Fibroblast of lung (primary cell): ENCODE results near the gene AGPAT4. TPM values are rescaled to one million over a fixed set of nuclear protein-coding genes. Genes with fewer than 3 reads are reported as not detected.

Source experiments
- DNase-seq, 2 donors: peaks; one replicate each; pipeline versions ENCODE4 v3.0.0 to v3.0.0-alpha.2; 2010; ENCODE audit warnings: low read depth in 2 of 2
- H2AFZ ChIP-seq: 2 replicates; pipeline ENCODE4 v1.5.1; 2012; ENCODE audit warnings: low read length, control low read depth, inconsistent platforms
- H3K27ac ChIP-seq: 2 replicates; pipeline ENCODE4 v1.5.1; 2011; ENCODE audit warnings: low read length, control low read depth; ENCODE audit not compliant: insufficient read depth
- H3K27me3 ChIP-seq: 2 replicates; pipeline ENCODE4 v1.5.1; 2011; ENCODE audit warnings: mild to moderate bottlenecking, low read length; ENCODE audit not compliant: control insufficient read depth, insufficient read depth
- H3K36me3 ChIP-seq: 2 replicates; pipeline ENCODE4 v1.5.1; 2011; ENCODE audit warnings: low read length; ENCODE audit not compliant: control insufficient read depth, insufficient read depth
- H3K4me1 ChIP-seq: 2 replicates; pipeline ENCODE4 v1.5.1; 2011; ENCODE audit warnings: low read length; ENCODE audit not compliant: control insufficient read depth, insufficient read depth; ENCODE audit errors: extremely low read depth
- H3K4me2 ChIP-seq: 2 replicates; pipeline ENCODE4 v1.5.1; 2011; ENCODE audit warnings: low read length, control low read depth; ENCODE audit not compliant: insufficient read depth; ENCODE audit errors: extremely low read depth
- H3K4me3 ChIP-seq, 4 experiments: fragments of 200-600 bp in 1 of 4; sonication (generic) in 1 of 4; replicated peaks in 1 of 4; 2 replicates each; pipeline ENCODE4 v1.5.1; 2011 to 2016; ENCODE audit warnings: low read length in 4 of 4, low read depth in 3 of 4, mild to moderate bottlenecking in 3 of 4, control low read depth in 2 of 4, inconsistent platforms in 1 of 4, mixed read lengths in 1 of 4; ENCODE audit not compliant: insufficient read depth in 1 of 4; ENCODE audit errors: control extremely low read depth in 1 of 4
- H3K79me2 ChIP-seq: 2 replicates; pipeline ENCODE4 v1.5.1; 2012; ENCODE audit warnings: mild to moderate bottlenecking, low read length, inconsistent platforms; ENCODE audit not compliant: control insufficient read depth, insufficient read depth
- H3K9ac ChIP-seq: 2 replicates; pipeline ENCODE4 v1.5.1; 2011; ENCODE audit warnings: mild to moderate bottlenecking, low read length, control low read depth; ENCODE audit not compliant: insufficient read depth
- H3K9me3 ChIP-seq: 2 replicates; pipeline ENCODE4 v1.5.1; 2012; ENCODE audit warnings: low read depth, low read length; ENCODE audit not compliant: control insufficient read depth, insufficient read depth
- H4K20me1 ChIP-seq: 2 replicates; pipeline ENCODE4 v1.5.1; 2011; ENCODE audit warnings: low read length; ENCODE audit not compliant: control insufficient read depth, insufficient read depth; ENCODE audit errors: extremely low read depth
- EZH2 ChIP-seq: IDR thresholded peaks from 2 replicates; pipeline ENCODE4 v1.5.1; 2012; ENCODE audit warnings: low read length, control low read depth, mild to moderate bottlenecking; ENCODE audit errors: missing control alignments
- polyA plus RNA-seq, 2 donors: library from polyadenylated mRNA; depleted of rRNA in 1 of 2; stranded (reverse) in 1 of 2; unstranded in 1 of 2; fragments of >200 nt; gene quantifications; 2 replicates each; pipeline ENCODE4 v1.2.1, GENCODE V29; 2011 to 2012; ENCODE audit warnings: missing spikeins in 1 of 2
- total RNA-seq: library from RNA; depleted of rRNA; stranded (reverse); fragments of >200 nt; gene quantifications from 2 replicates; pipeline ENCODE4 v1.2.1, GENCODE V29; 2014
- TF ChIP-seq, protein P1 (sequence below), 2 donors: IDR thresholded peaks in 1 of 2; conservative IDR thresholded peaks in 1 of 2; 1 replicate in 1 of 2; 2 replicates in 1 of 2; pipeline ENCODE4 v1.5.1; 2011 to 2012; ENCODE audit warnings: low read length in 2 of 2, control low read depth in 1 of 2, inconsistent platforms in 1 of 2, low read depth in 1 of 2, mild to moderate bottlenecking in 1 of 2

The AGPAT4 gene
- total and polyA plus RNA-seq, 2 donors (not counting 1 experiment from before 2014, with no cell fraction given): 4.7 to 8.4 TPM

DNA sequence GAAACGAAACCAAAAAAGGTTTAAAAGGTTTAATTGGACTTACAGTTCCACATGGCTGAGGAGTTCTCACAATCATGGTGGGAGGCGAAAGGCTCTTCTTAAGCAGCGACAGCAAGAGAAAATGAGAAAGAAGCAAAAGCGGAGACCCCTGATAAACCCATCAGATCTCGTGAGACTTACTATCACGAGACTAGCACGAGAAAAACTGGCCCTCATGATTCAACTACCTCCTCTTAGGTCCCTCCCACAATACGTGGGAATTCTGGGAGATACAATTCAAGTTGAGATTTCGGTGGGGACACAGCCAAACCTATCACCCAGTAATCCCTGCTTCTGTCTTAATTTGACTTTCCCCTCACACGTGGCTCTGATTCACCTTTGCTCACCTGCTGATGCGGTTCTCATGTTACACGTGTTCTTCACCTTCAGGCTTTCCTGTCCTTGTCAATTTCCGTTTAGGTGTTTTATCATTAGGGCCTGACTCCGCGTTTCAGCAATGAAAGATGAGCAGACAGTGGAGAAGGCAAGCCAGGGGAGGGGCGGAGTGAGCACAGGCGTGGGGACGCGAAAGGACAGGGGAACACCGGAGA is 57.1 kb downstream of the AGPAT4 start:
- Histone ChIP-seq H3K9ac (no peak overlapping the region), H3K4me2 (no peak overlapping the region), H3K4me1 (no peaks in the 10 kb centered on the region), H2AFZ (no peak overlapping the region), H3K79me2 (no peaks in the 10 kb centered on the region), H3K27ac (no peak overlapping the region), H3K4me3 (no peak overlapping the region), H4K20me1 (no peaks in the 10 kb centered on the region), H3K36me3 (no peaks in the 10 kb centered on the region), H3K27me3 (no peaks in the 10 kb centered on the region), H3K9me3 (no peaks in the 10 kb centered on the region)
- no peak for DNase-seq
- TF ChIP-seq, protein P1, sequence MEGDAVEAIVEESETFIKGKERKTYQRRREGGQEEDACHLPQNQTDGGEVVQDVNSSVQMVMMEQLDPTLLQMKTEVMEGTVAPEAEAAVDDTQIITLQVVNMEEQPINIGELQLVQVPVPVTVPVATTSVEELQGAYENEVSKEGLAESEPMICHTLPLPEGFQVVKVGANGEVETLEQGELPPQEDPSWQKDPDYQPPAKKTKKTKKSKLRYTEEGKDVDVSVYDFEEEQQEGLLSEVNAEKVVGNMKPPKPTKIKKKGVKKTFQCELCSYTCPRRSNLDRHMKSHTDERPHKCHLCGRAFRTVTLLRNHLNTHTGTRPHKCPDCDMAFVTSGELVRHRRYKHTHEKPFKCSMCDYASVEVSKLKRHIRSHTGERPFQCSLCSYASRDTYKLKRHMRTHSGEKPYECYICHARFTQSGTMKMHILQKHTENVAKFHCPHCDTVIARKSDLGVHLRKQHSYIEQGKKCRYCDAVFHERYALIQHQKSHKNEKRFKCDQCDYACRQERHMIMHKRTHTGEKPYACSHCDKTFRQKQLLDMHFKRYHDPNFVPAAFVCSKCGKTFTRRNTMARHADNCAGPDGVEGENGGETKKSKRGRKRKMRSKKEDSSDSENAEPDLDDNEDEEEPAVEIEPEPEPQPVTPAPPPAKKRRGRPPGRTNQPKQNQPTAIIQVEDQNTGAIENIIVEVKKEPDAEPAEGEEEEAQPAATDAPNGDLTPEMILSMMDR (conservative IDR thresholded peaks at IDR 0.05 in 1 of 2, IDR thresholded peaks at IDR 0.05 in 1 of 2; ENCODE audit: low read depth in 1 of 2, low read length in 2 of 2): no peak
- TF ChIP-seq EZH2: no peak

GRCh38 chr6:161215876-161216615 is 57.8 kb downstream of the AGPAT4 start:
- H3K4me2 ChIP-seq: no peak overlapping the region

GRCh38 chr6:161215193-161215592 is 58.7 kb downstream of the AGPAT4 start:
- Histone ChIP-seq H3K4me2 (no peak overlapping the region), H3K27ac (peak overlapping the region; percentile 57), H3K79me2 (no peaks in the 10 kb centered on the region), H3K36me3 (no peaks in the 10 kb centered on the region), H4K20me1 (no peaks in the 10 kb centered on the region), H2AFZ (no peak overlapping the region), H3K27me3 (no peaks in the 10 kb centered on the region), H3K9me3 (no peaks in the 10 kb centered on the region), H3K4me1 (no peaks in the 10 kb centered on the region), H3K4me3 (no peak overlapping the region), H3K9ac (no peak overlapping the region)
- peak; percentile 99 to 100 for DNase-seq
- no peak for TF ChIP-seq EZH2
- TF ChIP-seq, protein P1 (conservative IDR thresholded peaks at IDR 0.05 in 1 of 2, IDR thresholded peaks at IDR 0.05 in 1 of 2; ENCODE audit: low read depth in 1 of 2, low read length in 2 of 2): no peak

More at GRCh38 chr6:161215876-161216615, 57.8 kb downstream of the AGPAT4 start:
- Histone ChIP-seq H3K4me1 (no peaks in the 10 kb centered on the region), H3K9ac (no peak overlapping the region), H3K36me3 (no peaks in the 10 kb centered on the region), H2AFZ (no peak overlapping the region), H3K4me3 (no peak overlapping the region), H3K27me3 (no peaks in the 10 kb centered on the region), H4K20me1 (no peaks in the 10 kb centered on the region), H3K27ac (no peak overlapping the region), H3K79me2 (no peaks in the 10 kb centered on the region), H3K9me3 (no peaks in the 10 kb centered on the region)
- DNase-seq: peak; percentile 71 to 87
- no peak for TF ChIP-seq EZH2
- TF ChIP-seq, protein P1 (conservative IDR thresholded peaks at IDR 0.05 in 1 of 2, IDR thresholded peaks at IDR 0.05 in 1 of 2; ENCODE audit: low read depth in 1 of 2, low read length in 2 of 2): no peak
